ENCODE results near the gene CENPU. TPM values are rescaled to one million over a fixed set of nuclear protein-coding genes. Genes with fewer than 3 reads are reported as not detected.
"Not testable (repeated sequence)": the region's sequence is repeated elsewhere in the genome, so short reads cannot be mapped to it uniquely, and the experiment has no call there.

The CENPU gene
- total and polyA plus RNA-seq, 2 donors (not counting 1 experiment from before 2014, with no cell fraction given) = 1.6 to 2.1 TPM

GRCh38 chr4:184660978-184661377 lies 72.9 kb downstream of the CENPU start:
- Histone ChIP-seq H3K4me1 (ENCODE audit: control insufficient read depth in 2 of 2, insufficient read depth in 2 of 2, low read length in 2 of 2) (peaks cover 3 to 5% of the 10 kb centered on the region in 2 donors), H3K27ac (ENCODE audit: low read length in 2 of 2) (no peak overlapping the region), H3K4me2 (replicated peaks; ENCODE audit: low read depth, low read length, poor library complexity, severe bottlenecking) (no peak overlapping the region), H4K20me1 (ENCODE audit: control insufficient read depth, insufficient read depth, low read length, poor library complexity, severe bottlenecking) (no peaks in the 10 kb centered on the region), H3K9ac (ENCODE audit: low read length) (no peak overlapping the region), H3K27me3 (replicated peaks in 1 of 4; ENCODE audit: control extremely low read depth in 1 of 4, control insufficient read depth in 3 of 4, insufficient read depth in 4 of 4, low read length in 3 of 4) (no peaks in the 10 kb centered on the region), H3K79me2 (ENCODE audit: control insufficient read depth, insufficient read depth, low read length) (no peaks in the 10 kb centered on the region), H2AFZ (ENCODE audit: insufficient read depth, low read depth, low read length, poor library complexity, severe bottlenecking) (no peak overlapping the region), H3K4me3 (ENCODE audit: control extremely low read depth in 1 of 5, extremely low read depth in 1 of 5, insufficient read depth in 1 of 5, low read depth in 2 of 5, low read length in 4 of 5) (no peak overlapping the region), H3K36me3 (replicated peaks in 1 of 2; ENCODE audit: control extremely low read depth in 1 of 2, control insufficient read depth in 1 of 2, extremely low read depth in 1 of 2, insufficient read depth in 2 of 2, low read length in 1 of 2) (peaks cover 4 to 5% of the 10 kb centered on the region in 2 experiments), H3K9me3 (ENCODE audit: control extremely low read depth in 1 of 3, control insufficient read depth in 2 of 3, insufficient read depth in 1 of 3, low read length in 2 of 3) (no peaks in the 10 kb centered on the region)
- ChIA-PET CTCF (interaction anchor here (1.4 kb wide), 1 partner anchor 397 kb away, joined by 4 read pairs; no protein-coding TSS in a partner anchor), POLR2A (no interaction called here)
- ATAC-seq (ENCODE audit: low read depth) (no peak), DNase-seq (no peak)
- Mint-ChIP-seq H3K4me3 (no peak overlapping the region), H3K4me1 (peaks cover 15% of the 10 kb centered on the region), H3K27ac (no peak overlapping the region), H3K9me3 (ENCODE audit: insufficient read depth) (no peaks in the 10 kb centered on the region), H3K27me3 (no peaks in the 10 kb centered on the region)
- no peak for TF ChIP-seq EZH2 (IDR thresholded peaks at IDR 0.05; ENCODE audit: borderline replicate concordance, insufficient read depth, low read depth, low read length, poor library complexity, severe bottlenecking)
- TF ChIP-seq CTCF (IDR thresholded peaks at IDR 0.05) = no peak
- intact Hi-C loops (cut with micrococcal nuclease) = no loop called here

GRCh38 chr4:184657820-184658219 lies 76.1 kb downstream of the CENPU start:
- not testable (repeated sequence) for H3K9me3 Mint-ChIP-seq (ENCODE audit: insufficient read depth)

More at GRCh38 chr4:184657820-184658219, 76.1 kb downstream of the CENPU start:
- H3K79me2 ChIP-seq (ENCODE audit: control insufficient read depth, insufficient read depth, low read length); H3K27me3 ChIP-seq (replicated peaks in 1 of 4; ENCODE audit: control extremely low read depth in 1 of 4, control insufficient read depth in 3 of 4, insufficient read depth in 4 of 4, low read length in 3 of 4); H3K4me1 ChIP-seq (ENCODE audit: control insufficient read depth in 2 of 2, insufficient read depth in 2 of 2, low read length in 2 of 2); H3K27ac ChIP-seq (ENCODE audit: low read length in 2 of 2); H3K27me3 Mint-ChIP-seq; DNase-seq; H3K9me3 ChIP-seq (ENCODE audit: control extremely low read depth in 1 of 3, control insufficient read depth in 2 of 3, insufficient read depth in 1 of 3, low read length in 2 of 3); intact Hi-C loops (cut with micrococcal nuclease); H3K4me3 ChIP-seq (ENCODE audit: control extremely low read depth in 1 of 5, extremely low read depth in 1 of 5, insufficient read depth in 1 of 5, low read depth in 2 of 5, low read length in 4 of 5); H3K9ac ChIP-seq (ENCODE audit: low read length); H3K27ac Mint-ChIP-seq; H3K36me3 ChIP-seq (replicated peaks in 1 of 2; ENCODE audit: control extremely low read depth in 1 of 2, control insufficient read depth in 1 of 2, extremely low read depth in 1 of 2, insufficient read depth in 2 of 2, low read length in 1 of 2); H2AFZ ChIP-seq (ENCODE audit: insufficient read depth, low read depth, low read length, poor library complexity, severe bottlenecking); H4K20me1 ChIP-seq (ENCODE audit: control insufficient read depth, insufficient read depth, low read length, poor library complexity, severe bottlenecking); ATAC-seq (ENCODE audit: low read depth); H3K4me2 ChIP-seq (replicated peaks; ENCODE audit: low read depth, low read length, poor library complexity, severe bottlenecking); H3K4me3 Mint-ChIP-seq: not testable (repeated sequence)
- ChIA-PET CTCF (interaction anchor here (0.9 kb wide), 1 partner anchor 394 kb away, joined by 3 read pairs; no protein-coding TSS in a partner anchor), POLR2A (interaction anchor here (0.7 kb wide), 1 partner anchor 461 kb away, joined by 4 read pairs; no protein-coding TSS in a partner anchor)
- WGBS (ENCODE audit: insufficient coverage) = no CpG with 5 or more reads among the region's 9 CpGs
- H3K4me1 Mint-ChIP-seq = peaks cover 15% of the 10 kb centered on the region
